Activated B cell treated with CpG ODN at 0.5 μM for 24 hours (primary cell): ENCODE results near the gene CCDC88C. TPM values are rescaled to one million over a fixed set of nuclear protein-coding genes. Genes with fewer than 3 reads are reported as not detected.

Source experiments
- total RNA-seq: library from RNA; stranded (reverse); gene quantifications from 2 replicates; pipeline ENCODE4 v1.2.3, GENCODE V29; 2022

The CCDC88C gene
- total RNA-seq, 1 donor from 2014 or later = 164 TPM

Other genes with a start within 250 kb of the CCDC88C start
- 1.4 and 1.8 TPM in 2 replicates for gene GPR68, start 173.1 kb downstream of the CCDC88C start, total RNA-seq
- 138 and 141 TPM in 2 replicates for gene PPP4R3A, start 92.5 kb upstream of the CCDC88C start, total RNA-seq